Erythroblast (primary cell): ENCODE results near the gene AURKAIP1.

Experiments used
- GATA1 ChIP-seq: IDR thresholded peaks from 2 replicates; pipeline ENCODE4 v1.6.1; 2011; ENCODE audit warnings: low read depth, mild to moderate bottlenecking, control low read depth, low read length, moderate library complexity
- POLR2A ChIP-seq: IDR thresholded peaks from 2 replicates; pipeline ENCODE4 v1.6.1; 2011; ENCODE audit warnings: mild to moderate bottlenecking, low read length

DNA sequence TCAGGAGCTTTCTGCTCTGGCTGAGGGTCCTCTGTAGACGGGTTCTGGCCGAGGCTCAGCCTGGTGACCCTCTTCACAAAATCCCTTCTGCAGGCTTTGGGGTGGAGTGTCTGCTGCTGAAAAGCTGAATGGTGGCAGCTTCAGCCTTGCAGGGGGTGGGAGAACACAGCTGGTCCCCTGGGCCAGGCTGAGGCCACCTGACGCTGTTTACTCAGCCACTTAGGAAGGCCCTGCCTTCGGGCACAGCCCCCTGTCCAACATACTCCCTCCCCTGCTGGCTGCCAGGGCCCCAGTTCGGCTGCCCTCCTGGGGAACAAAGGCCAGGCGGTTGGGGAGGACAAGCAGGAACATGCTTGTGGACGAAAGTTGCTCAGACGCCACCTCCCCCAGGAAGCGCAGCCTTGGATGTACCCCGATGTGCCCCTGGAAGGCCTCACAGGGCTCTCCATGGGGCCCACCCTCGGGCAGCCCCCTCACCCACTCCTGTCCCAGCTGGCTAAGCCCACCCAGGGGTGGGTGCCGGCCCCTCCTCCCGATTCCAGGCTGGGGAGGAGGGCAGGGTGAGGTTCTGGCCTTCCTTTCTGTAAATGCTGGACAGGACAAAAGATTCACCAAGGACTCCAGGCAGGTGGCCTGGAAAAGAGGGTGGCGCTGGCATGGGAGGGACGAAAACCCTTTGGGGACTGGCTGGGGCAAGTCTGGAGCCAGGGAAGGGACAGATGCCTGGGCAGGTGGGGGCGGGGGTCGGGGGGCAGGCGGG, 46.3 kb upstream of the AURKAIP1 start, which contains the start of gene ANKRD65:
- TF ChIP-seq POLR2A (no peak), GATA1 (no peak)
